Tibial nerve (tissue), 4 donors: Measurements from ENCODE around the gene RNF126.

Experiments
- EP300 ChIP-seq, 2 donors: sonication (generic); formaldehyde crosslinking; IDR thresholded peaks; one replicate each; pipeline ENCODE4 v1.6.1; 2017; ENCODE audit warnings: antibody characterized with exemption in 2 of 2, mild to moderate bottlenecking in 1 of 2
- POLR2A ChIP-seq, 2 donors: fragments of 450-650 bp; IDR thresholded peaks; one replicate each; pipeline ENCODE4 v1.6.1; 2017; ENCODE audit warnings: antibody characterized with exemption in 2 of 2, mild to moderate bottlenecking in 2 of 2, moderate library complexity in 2 of 2
- TF ChIP-seq, protein P1 (sequence below), 5 experiments: fragments of 200-600 bp in 3 of 5; fragments of 450-650 bp in 2 of 5; sonication (generic) in 3 of 5; IDR thresholded peaks; one replicate each; pipeline ENCODE4 v1.5.1; 2016 to 2019; ENCODE audit warnings: antibody characterized with exemption in 5 of 5, mild to moderate bottlenecking in 3 of 5, moderate library complexity in 2 of 5

GRCh38 chr19:616062-616700, 46.8 kb downstream of the RNF126 start:
- TF ChIP-seq POLR2A (IDR thresholded peaks at IDR 0.05) (no peak), EP300 (IDR thresholded peaks at IDR 0.05) (no peak)
- TF ChIP-seq, protein P1, sequence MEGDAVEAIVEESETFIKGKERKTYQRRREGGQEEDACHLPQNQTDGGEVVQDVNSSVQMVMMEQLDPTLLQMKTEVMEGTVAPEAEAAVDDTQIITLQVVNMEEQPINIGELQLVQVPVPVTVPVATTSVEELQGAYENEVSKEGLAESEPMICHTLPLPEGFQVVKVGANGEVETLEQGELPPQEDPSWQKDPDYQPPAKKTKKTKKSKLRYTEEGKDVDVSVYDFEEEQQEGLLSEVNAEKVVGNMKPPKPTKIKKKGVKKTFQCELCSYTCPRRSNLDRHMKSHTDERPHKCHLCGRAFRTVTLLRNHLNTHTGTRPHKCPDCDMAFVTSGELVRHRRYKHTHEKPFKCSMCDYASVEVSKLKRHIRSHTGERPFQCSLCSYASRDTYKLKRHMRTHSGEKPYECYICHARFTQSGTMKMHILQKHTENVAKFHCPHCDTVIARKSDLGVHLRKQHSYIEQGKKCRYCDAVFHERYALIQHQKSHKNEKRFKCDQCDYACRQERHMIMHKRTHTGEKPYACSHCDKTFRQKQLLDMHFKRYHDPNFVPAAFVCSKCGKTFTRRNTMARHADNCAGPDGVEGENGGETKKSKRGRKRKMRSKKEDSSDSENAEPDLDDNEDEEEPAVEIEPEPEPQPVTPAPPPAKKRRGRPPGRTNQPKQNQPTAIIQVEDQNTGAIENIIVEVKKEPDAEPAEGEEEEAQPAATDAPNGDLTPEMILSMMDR (IDR thresholded peaks at IDR 0.05), result no peak
